ENCODE measurements around the gene ANKRD23.
"Not testable (repeated sequence)": the region's sequence is repeated elsewhere in the genome, so short reads cannot be mapped to it uniquely, and the experiment has no call there.

Gene ANKRD23

GRCh38 chr2:96801005-96801785 is 42.6 kb downstream of the ANKRD23 start:
- DNase-seq (ENCODE audit: extremely low read depth in 1 of 2, low read depth in 1 of 2): peak in 1 of 2 donors; percentile 42

DNA sequence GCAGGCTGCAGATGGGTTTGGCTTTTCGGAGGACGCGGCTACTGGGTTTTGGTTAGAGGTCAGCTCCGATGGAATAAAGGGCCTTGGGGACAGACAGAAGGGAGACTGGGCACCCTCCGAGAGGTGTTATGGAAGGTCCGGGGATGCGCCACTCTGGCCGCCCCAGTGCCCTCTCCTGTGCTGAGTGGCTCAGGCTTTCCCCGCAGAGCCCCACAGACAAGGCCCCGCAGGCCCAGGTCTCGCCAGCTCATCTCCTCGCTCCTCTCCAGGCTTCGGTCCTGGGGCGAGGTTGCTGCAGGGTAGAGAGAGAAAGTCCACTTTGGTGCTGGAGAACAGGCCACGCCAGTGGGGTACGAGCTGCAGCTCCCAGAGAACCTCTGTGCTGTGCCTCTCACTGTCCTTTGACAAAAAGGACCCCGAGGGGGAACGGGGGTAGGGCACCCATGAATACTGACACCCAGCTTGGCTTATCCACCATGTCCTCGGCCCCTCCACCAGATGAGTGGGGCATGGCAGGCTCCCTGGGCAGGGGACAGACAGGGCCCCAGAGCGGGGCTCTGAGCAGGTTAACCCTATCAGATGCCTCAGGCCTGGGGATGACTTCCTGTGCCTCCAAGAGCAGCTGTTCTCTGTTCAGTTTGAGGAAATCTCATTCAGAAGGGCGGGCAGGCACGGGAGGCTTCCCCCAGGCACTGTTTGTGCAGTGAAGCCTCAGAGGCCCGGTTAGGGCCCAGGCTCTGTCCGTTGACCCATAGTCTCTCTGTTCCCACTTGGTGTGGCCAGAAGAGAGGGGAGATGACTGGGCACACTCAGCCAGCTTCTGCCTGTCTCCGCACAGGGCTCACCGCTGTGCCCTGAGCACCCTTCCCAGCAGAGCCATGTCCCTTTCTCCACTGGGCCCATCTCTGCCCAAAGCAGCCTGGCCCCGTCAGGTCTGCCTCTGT is 43.5 kb downstream of the ANKRD23 start:
- DNase-seq (ENCODE audit: extremely low read depth in 1 of 2, low read depth in 1 of 2): no peak

- no peak for DNase-seq (ENCODE audit: extremely low read depth in 1 of 2, low read depth in 1 of 2)
Observed at GRCh38 chr2:96799623-96799935, 44.2 kb downstream of the ANKRD23 start.

GRCh38 chr2:96798733-96799622 is 44.8 kb downstream of the ANKRD23 start:
- no peak for DNase-seq (ENCODE audit: extremely low read depth in 1 of 2, low read depth in 1 of 2)

GRCh38 chr2:96797066-96797625 is 46.7 kb downstream of the ANKRD23 start:
- DNase-seq (ENCODE audit: extremely low read depth in 1 of 2, low read depth in 1 of 2): no peak

DNA sequence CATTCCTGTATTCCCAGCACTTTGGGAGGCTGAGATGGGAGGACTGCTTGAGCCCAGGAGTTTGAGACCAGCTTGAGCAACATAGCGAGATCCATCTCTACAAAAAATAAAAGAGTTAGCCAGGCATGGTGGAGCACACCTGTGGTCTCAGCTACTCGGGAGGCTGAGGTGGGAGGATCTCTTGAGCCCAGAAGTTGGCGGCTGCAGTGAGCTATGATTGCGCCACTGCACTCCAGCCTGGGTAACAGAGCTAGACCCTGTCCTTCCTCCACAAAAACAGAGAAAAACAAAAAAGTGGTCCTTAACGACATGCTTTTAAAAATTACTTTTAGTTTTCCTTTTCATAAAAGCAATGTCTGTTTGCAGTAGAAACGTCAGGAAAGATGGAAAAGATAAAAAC is 47.3 kb downstream of the ANKRD23 start:
- not testable (repeated sequence) for DNase-seq (ENCODE audit: extremely low read depth in 1 of 2, low read depth in 1 of 2)

DNA sequence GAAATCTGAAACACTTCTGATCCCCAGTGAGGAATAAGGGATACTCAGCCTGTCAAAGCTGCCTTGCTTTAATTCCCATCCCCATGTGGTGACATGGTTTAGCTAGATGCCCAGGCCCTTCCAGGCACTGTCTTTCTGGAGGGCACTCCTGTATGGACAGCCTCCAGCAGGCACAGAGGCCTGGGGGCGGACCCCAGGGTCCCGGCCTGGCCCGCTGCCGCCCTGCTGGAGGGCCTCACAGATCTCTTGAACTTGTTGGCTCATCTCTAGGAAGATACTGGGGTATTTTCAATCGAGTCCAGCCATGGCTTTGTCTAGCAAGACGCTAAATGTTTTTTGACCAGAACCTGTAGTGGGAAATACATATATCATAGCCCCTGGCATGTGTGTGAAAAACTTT is 48.7 kb downstream of the ANKRD23 start:
- DNase-seq (ENCODE audit: extremely low read depth in 1 of 2, low read depth in 1 of 2): no peak

GRCh38 chr2:96792772-96793749 is 50.8 kb downstream of the ANKRD23 start:
- no peak for DNase-seq (ENCODE audit: extremely low read depth in 1 of 2, low read depth in 1 of 2)

- no peak for DNase-seq (ENCODE audit: extremely low read depth in 1 of 2, low read depth in 1 of 2)
Observed at GRCh38 chr2:96789245-96789617, 54.6 kb downstream of the ANKRD23 start.

DNA sequence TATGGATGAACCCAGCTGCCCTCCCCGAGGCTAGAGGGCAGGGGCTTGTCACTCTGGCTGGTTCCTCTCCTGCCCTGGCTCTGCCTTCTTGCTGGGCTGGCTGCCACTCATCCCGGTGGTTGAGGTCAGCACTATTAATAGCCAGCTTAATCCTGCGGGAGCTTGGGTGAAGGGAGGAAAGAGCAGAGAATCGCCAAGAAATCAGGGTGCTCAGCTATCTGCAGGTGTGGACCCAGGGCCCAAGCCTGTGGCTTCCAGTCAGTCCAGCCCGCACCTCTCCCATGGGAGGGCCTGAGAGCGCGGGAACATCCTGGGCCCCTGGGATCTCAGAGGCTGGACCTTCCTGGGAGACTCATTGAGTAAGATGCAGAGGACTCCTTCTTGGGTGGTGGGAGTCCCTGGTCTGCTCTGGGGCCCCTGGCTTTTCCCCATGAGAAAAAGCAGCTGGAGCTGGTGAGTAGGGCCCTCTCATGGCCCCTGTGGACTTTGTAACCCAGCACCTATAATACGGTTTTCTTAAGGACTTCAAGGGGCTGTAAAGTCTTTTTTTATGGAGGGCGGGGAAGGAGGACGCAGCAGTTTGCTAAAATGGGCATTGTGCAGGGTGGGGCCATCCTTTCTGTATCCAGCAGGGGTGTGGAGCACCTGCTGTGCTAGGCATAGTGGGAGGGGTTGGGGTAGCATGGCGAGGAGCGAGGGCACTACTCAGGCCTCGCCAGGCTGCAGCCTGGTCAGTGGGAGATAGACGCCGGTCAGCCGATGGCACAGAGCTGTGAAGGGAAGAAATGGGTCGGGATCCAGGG is 55.2 kb downstream of the ANKRD23 start:
- no peak for DNase-seq (ENCODE audit: extremely low read depth in 1 of 2, low read depth in 1 of 2)

Measured in stimulated activated CD8-positive, alpha-beta memory T cell treated with anti-CD3 and anti-CD28 coated beads, Interleukin-7, amount 100 ng/mL, for 48 hours (primary cell).